ENCODE results near the gene GRID1.

DNA sequence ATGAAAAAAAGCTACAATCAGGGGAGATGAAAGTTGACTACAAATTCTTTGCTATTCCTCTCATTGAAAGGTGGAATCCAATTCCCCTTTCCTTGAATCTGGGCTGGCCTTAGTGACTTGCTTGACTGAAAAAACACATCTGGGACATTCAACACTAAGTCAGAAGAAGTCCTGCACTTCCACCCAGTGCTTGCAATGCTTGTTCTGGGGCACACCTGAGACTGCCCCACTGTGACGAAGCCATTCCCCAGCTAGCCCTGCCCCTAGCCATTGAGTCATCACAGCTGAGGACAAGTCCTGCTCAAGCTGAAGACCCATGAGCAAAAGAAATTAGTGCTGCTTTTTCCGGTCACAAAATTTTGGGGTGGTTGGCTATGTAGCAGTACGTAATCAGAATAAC, 19.2 kb upstream of the GRID1 start:
- TF ChIP-seq CTCF (IDR thresholded peaks at IDR 0.05; ENCODE audit: low read length): no peak
- TF ChIP-seq EZH2phosphoT487 (IDR thresholded peaks at IDR 0.05; ENCODE audit: low read length): no peak
